Measurements from ENCODE around the gene EPSTI1. TPM values are rescaled to one million over a fixed set of nuclear protein-coding genes. Genes with fewer than 3 reads are reported as not detected.
"Not testable (repeated sequence)": the region's sequence is repeated elsewhere in the genome, so short reads cannot be mapped to it uniquely, and the experiment has no call there.

EPSTI1 gene
- total RNA-seq, 3 donors from 2014 or later = 5.0 to 6.6 (median 5.1) TPM

GRCh38 chr13:42865768-42866102, 126.3 kb downstream of the EPSTI1 start:
- intact Hi-C loops (cut with DNase I; ENCODE audit: low total_unique reads) = no loop called here
- Histone ChIP-seq H3K4me1 (no peaks in the 10 kb centered on the region), H3K27me3 (no peaks in the 10 kb centered on the region), H3K9me3 (no peaks in the 10 kb centered on the region), H3K4me3 (no peak overlapping the region), H3K36me3 (no peaks in the 10 kb centered on the region), H3K27ac (no peak overlapping the region)
- no peak for DNase-seq (ENCODE audit: low spot score in 2 of 2)
- no peak for TF ChIP-seq POLR2AphosphoS5 (IDR thresholded peaks at IDR 0.05)
- TF ChIP-seq POLR2A (IDR thresholded peaks at IDR 0.05) = no peak
- no peak for TF ChIP-seq CTCF (IDR thresholded peaks at IDR 0.05)

GRCh38 chr13:42864952-42865767, 126.9 kb downstream of the EPSTI1 start:
- H3K4me1 ChIP-seq = no peaks in the 10 kb centered on the region
- no peak overlapping the region for H3K27ac ChIP-seq
- no peaks in the 10 kb centered on the region for H3K9me3 ChIP-seq
- no peak for DNase-seq (ENCODE audit: low spot score in 2 of 2)
- no peaks in the 10 kb centered on the region for H3K27me3 ChIP-seq
- no peaks in the 10 kb centered on the region for H3K36me3 ChIP-seq
- intact Hi-C loops (cut with DNase I; ENCODE audit: low total_unique reads) = no loop called here
- TF ChIP-seq CTCF (IDR thresholded peaks at IDR 0.05) (no peak), POLR2A (IDR thresholded peaks at IDR 0.05) (no peak), POLR2AphosphoS5 (IDR thresholded peaks at IDR 0.05) (no peak)
- H3K4me3 ChIP-seq = no peak overlapping the region

GRCh38 chr13:42862370-42862769, 129.7 kb downstream of the EPSTI1 start:
- H3K4me1 ChIP-seq; H3K4me3 ChIP-seq; DNase-seq (ENCODE audit: low spot score in 2 of 2); H3K27me3 ChIP-seq; H3K27ac ChIP-seq; H3K9me3 ChIP-seq; intact Hi-C loops (cut with DNase I; ENCODE audit: low total_unique reads); H3K36me3 ChIP-seq: not testable (repeated sequence)

GRCh38 chr13:42860485-42860884, 131.6 kb downstream of the EPSTI1 start:
- no peak for TF ChIP-seq POLR2A (IDR thresholded peaks at IDR 0.05)
- TF ChIP-seq CTCF (IDR thresholded peaks at IDR 0.05) = no peak
- no peak for TF ChIP-seq POLR2AphosphoS5 (IDR thresholded peaks at IDR 0.05)
- no peak for DNase-seq (ENCODE audit: low spot score in 2 of 2)
- no peaks in the 10 kb centered on the region for H3K27me3 ChIP-seq
- H3K36me3 ChIP-seq = no peaks in the 10 kb centered on the region
- intact Hi-C loops (cut with DNase I; ENCODE audit: low total_unique reads) = no loop called here
- H3K4me3 ChIP-seq = no peak overlapping the region
- no peaks in the 10 kb centered on the region for H3K9me3 ChIP-seq
- no peak overlapping the region for H3K27ac ChIP-seq
- H3K4me1 ChIP-seq = no peaks in the 10 kb centered on the region

GRCh38 chr13:42859760-42860159, 132.3 kb downstream of the EPSTI1 start:
- H3K4me1 ChIP-seq = no peaks in the 10 kb centered on the region
- H3K27ac ChIP-seq = no peak overlapping the region
- no peak for TF ChIP-seq POLR2AphosphoS5 (IDR thresholded peaks at IDR 0.05)
- TF ChIP-seq POLR2A (IDR thresholded peaks at IDR 0.05) = no peak
- TF ChIP-seq CTCF (IDR thresholded peaks at IDR 0.05) = no peak
- H3K4me3 ChIP-seq = no peak overlapping the region
- intact Hi-C loops (cut with DNase I; ENCODE audit: low total_unique reads) = no loop called here
- no peaks in the 10 kb centered on the region for H3K27me3 ChIP-seq
- H3K36me3 ChIP-seq = no peaks in the 10 kb centered on the region
- H3K9me3 ChIP-seq = no peaks in the 10 kb centered on the region
- no peak for DNase-seq (ENCODE audit: low spot score in 2 of 2)

Data from breast epithelium (tissue), 4 donors.